NCI-H2171 treated with DMSO at 0.1 percent for 48 hours (cell line): ENCODE results near the gene SCN8A.
"Not testable (repeated sequence)": the region's sequence is repeated elsewhere in the genome, so short reads cannot be mapped to it uniquely, and the experiment has no call there.

ENCODE experiments used
- DNase-seq: peaks from one replicate; lab custom pipeline; 2025; lab: John Stamatoyannopoulos, UW

SCN8A gene

DNA sequence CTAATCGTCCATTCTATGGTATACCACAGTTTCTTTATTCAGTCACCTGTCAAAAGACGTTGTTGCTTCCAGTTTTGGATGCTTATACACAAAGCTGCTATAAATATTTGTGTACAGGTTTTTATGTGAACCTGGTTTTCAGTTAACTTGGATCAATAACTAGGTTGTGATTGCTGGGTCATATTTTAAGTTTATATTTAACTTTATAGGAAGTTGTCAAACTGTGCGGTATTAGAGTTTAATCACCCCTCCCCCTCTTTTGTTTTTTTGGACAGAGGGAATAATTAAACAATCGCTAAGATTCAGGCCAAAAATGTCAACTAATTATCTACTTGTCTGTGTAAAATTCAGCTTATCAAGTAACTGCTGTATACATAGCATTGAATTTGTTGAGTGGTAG, 34.3 kb downstream of the SCN8A start:
- DNase-seq: no peak

DNA sequence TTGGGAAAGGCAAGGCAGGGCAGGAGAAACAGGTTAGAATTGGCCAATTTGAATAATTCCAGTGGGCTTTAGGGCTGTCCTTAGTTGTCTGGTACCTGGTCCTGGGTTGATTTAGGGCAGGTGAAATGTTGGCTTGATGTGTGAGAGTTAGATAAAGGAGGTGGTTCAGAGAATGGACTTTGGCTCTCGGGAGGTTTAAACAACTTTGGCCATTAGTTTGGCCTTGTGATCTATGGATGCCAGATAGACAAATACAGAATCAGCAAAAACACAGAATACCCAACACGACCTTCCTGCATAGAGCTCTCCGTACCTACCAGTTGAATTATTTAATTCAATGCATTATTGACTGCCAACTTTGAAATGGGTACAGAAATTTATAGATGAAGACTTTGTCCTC, 35.1 kb downstream of the SCN8A start:
- no peak for DNase-seq

DNA sequence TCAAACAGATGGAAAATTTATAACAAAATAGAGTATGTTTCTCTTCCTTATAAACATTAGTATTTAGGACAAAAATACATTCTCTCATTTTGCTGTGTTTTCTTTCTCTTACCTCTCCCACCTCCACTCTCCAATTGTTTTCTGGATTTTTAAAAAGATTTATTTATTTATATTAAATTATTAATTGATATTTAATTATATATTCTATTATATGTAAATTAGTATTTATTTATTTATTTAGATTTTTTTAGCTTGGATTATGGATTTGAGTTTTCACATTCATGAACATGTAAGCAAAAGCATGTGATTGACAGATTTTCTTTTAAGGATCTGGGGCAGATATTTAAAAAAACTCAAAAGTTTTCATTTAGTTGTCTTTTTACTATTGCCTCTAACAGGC, 35.6 kb downstream of the SCN8A start:
- DNase-seq: no peak

DNA sequence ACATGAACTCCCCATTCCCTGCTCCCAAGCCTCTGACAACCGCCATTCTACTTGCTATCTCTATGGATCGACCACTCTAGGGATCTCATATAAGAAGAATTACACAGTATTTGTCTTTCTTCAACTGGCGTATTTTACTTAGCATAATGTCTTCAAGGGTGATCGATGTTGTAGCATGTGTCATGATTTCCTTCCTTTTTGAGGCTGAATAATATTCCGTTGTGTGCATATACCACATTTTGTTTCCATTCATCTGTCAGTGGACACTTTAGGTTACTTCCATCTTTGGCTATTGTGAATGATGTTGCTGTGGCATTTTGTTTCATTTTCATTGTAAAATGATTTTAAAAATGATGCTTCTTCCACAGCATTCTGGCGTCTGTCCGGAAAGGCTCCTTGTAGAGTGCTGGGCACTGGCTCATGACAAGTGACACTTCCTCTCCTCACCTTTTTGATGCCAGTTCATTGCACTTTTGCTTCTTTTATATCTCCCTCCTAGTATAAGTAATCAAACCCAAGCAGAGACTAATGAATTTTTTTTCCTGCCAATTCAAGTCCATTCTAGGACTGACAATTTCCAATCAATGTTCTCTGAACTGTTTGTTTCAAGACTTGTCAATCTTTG, 39.3 kb downstream of the SCN8A start:
- no peak for DNase-seq

DNA sequence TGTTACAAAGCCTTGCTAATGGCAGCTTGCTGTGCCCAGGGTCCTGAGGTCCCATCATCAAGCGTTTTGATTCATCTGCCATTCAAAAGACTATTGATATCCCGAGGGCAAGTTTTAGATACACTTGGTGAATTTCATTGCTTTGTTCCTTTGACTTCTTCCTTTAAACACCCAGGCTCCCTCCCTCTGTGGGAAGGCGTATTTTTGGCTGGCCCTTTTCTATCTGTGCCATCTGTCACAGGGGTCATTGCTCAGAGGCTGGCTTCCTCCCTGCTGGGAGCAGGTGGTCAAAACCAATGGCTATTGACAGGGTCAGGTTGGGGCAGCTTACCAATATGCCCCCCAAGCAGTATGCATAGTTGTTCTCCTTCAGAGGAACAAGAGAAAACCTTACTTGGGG, 40.0 kb downstream of the SCN8A start:
- no peak for DNase-seq

DNA sequence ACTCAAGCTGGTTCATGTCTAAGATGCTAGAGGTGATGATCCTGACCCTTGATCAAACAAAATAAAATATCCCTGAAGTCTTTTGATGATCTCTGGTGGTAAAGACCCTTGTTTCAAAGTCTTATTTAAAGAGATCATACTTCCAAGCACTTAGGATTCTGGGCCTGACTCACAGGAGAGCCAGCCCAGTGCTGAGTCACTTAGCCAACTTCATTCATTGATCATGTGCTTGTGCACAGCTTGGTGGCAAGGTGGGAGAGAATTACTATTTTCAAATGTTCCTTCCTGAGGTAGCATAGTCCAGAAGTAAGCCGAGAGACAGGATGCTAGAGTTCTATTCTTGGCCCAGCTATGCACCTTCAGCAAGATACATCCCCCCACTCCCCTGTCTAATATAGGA, 40.6 kb downstream of the SCN8A start:
- DNase-seq: no peak

DNA sequence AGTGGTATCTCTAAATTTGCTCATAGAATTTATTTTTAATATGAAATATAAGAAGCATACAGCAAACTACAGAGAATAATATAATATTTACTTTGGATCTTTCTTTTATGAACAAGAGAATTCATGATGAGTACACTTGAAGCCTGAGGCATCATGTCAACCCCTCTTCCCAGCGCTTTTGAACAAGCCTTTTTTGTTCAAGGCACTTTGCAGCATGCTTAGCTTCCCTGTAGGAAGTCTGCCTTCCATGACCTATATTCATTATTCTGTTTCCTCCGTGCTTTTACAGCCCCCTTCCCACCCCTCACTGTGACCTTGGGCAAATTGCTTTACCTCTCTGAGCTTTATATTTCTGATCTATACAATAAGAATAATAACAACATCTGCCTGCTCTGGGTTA, 41.6 kb downstream of the SCN8A start:
- no peak for DNase-seq

DNA sequence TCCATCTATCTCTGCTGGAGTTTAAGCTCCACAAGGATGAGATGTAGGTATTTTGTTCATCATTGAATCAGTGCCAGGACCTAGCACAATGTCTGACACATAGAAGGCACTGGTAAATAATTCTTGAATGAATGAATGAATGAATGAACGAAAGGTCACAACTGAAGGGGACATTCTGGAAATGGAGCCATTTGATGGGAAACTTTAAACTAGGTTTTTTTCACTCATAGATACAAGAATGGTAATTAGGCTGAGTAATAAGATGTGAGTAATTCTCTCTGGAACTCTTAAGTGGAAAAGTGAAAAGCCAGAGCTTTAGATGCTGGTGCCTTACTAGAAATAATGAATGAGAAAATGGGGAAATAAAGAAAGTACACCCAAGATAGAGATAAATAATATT, 44.3 kb downstream of the SCN8A start:
- DNase-seq: no peak

DNA sequence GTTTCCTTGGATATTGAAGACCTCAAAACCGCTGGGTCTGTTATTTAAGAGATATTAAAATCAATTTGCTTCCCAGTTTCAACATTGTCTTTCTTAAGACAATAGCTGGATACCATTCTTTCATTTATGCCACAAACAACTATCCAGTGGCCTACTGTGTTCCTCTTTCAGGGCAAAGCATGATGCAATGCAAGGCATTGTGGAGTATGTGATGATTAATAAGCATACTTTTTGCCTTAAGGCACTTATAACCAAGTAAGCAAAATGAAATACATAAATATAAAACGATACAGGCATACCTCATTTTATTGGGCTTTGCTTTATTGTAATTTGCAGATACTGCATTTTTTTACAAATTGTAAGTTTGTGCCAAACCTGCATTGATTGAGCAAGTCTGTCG, 45.5 kb downstream of the SCN8A start:
- DNase-seq: no peak

DNA sequence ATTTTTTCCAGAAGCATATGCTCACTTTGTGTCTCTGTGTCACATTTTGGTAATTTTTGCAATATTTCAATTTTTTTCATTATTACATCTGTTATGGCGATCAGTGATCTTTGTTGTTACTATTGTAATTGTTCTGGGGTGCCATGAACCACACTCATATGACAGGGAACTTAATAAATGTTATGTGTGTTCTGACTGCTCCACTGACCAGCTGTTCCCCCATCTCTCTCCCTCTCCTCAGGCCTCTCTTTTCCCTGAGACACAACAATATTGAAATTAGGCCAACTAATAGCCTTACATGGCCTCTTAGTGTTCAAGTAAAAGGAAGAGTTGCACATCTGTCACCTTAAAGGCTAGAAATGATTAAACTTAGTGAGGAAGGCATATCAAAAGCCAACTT, 46.0 kb downstream of the SCN8A start:
- DNase-seq: no peak

DNA sequence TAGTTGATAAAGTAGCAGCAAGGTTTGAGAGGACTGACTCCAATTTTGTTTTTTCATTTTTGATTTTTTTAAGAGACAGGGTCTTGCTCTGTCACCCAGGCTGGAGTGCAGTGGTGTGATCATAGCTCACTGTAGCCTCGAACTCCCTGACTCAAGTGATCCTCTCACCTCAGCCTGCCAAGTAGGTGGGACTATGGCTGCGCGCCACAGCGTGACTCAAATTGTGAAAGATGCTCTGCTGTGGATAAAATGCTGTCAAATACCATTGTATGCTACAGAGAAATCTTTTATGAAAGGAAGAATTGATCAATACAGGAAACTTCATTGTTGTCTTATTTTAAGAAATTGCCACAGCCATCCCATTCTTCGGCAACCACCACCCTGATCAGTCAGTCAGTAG, 48.3 kb downstream of the SCN8A start:
- DNase-seq: no peak

DNA sequence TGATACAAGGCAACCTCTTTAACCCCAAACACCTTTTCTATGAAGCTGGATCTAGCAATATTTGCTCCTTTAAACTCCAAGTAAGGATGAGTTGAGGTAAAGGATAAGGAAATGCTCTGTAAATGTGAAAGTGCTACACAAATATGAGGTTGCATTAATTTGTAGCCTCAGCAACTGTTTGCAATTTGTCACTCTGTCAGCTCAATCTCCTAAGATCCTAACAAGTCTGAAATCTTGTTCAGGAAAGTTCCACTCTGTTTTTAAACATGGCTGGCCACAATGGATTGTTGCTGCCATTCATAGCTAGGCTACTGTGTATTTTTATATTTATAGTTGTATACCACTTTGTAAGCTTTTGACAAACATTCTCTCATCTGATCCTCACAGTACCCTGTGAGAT, 51.3 kb downstream of the SCN8A start:
- DNase-seq: no peak

DNA sequence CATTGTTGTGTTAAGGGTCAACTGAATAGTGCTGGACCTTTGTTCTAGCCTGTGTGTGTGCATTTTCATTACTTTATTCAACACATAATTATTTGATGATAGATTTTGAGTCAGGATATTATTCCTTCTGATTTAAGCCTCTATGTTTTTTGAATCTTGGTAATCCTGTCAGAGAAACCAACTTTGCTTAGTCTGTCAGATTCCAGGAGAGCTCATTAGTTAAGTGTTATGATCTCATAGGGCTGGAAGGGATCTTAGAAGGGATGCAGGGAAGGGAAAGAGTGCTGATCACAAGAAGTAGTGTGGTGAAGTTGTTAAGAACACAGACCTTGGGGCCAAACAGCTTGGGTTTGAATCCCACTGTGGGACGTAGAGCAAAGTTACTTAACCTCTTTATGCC, 52.9 kb downstream of the SCN8A start:
- DNase-seq: no peak

DNA sequence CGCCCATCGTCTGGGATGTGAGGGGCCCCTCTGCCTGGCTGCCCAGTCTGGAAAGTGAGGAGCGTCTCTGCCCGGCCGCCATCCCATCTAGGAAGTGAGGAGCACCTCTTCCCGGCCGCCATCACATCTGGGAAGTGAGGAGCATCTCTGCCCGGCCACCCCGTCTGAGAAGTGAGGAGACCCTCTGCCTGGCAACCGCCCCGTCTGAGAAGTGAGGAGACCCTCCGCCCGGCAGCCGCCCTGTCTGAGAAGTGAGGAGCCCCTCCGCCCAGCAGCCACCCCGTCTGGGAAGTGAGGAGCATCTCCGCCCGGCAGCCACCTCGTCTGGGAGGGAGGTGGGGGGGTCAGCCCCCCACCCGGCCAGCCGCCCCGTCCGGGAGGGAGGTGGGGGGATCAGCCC, 53.7 kb downstream of the SCN8A start:
- not testable (repeated sequence) for DNase-seq

DNA sequence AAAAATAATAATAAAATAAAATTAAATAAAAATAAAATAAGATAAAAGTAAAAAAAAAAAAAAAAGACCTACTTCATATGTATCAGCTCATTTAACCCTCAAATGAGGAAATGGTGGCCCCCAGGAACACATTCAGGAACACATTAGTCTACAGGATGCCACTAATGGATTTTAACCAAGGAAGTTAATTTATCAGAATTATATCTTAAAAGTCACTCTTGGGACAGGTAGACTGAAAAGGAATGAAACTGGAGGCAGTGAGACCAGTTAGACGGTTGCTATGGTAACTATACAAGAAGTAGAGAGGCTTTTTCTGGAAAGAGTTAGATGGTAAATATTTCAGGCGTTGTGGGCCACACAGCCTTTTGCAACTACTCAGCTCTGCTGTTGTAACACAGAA, 54.9 kb downstream of the SCN8A start:
- DNase-seq: no peak

DNA sequence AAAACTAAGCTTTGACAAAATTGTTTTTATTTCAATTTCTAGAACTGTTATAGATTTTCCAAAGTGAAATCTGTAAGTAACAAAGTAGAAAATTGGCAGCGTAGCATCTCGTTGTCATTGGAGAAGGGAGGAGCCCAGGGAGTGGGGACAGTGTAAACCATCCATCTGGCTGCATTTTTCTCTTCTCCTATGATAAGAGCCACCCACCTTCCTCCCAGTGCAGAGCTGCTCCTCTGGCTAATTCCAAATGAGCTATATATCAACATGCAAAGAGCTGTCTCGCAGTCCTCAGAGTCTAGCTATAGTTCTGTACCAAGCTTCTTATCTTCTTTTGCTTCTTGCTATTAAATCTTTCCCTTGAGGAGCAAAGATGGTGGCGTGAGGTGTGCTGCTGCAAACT, 56.6 kb downstream of the SCN8A start:
- peak; percentile 14 for DNase-seq

DNA sequence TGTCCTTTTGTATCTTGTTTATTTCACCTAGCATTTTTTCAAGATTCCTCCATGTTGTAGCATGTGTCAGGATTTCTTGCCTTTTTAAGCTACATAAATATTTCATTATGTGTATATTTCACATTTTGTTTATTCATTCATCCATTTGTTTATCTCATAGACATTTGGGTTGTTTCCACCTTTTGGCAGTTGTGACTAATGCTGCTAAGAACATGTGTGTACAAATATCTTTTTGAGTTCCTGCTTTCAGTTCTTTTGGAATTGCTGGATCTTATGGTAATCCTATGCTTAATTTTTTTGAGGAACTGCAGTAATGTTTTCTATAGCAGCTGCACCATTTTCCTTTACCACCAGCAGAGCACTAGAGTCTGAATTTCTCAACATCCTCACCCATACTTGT, 62.4 kb downstream of the SCN8A start:
- no peak for DNase-seq

DNA sequence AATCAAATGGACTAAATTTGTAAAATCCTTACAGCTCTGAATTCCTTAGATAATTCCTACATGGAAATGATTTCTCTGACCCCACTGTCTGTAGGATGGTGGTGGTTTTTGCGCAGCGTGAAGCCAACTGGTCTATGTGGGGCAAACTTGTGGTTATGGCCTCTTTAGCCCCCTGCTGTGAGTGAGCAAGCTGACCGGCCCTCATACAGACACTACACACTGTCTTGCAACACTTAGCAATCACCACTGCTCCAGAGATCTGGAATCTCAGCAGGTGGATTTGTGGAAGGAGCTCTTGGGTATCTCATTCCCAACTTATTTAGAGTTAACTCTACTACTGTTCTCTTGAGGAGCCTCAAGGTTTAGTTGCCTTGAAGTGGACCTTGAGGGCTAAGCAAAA, 70.2 kb downstream of the SCN8A start:
- DNase-seq: no peak

DNA sequence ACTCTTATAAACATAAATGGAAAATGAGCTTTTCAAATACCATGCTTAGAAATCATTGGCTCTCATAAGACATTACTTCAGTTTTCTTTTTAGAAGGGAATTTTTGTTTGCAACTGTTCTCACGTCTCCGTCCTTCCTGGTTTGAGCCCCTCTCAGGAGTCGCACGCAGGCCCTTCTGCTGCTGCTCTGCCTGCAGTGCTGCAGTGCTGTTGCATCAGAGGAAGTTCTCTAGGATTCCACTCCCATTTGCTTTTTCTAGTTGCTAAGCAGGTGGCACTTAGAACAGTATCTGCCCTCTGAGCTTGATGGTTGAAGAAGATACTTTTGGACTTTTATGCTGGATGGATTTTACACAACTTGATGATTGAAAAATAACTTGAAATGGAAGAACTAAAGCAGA, 70.8 kb downstream of the SCN8A start:
- no peak for DNase-seq

DNA sequence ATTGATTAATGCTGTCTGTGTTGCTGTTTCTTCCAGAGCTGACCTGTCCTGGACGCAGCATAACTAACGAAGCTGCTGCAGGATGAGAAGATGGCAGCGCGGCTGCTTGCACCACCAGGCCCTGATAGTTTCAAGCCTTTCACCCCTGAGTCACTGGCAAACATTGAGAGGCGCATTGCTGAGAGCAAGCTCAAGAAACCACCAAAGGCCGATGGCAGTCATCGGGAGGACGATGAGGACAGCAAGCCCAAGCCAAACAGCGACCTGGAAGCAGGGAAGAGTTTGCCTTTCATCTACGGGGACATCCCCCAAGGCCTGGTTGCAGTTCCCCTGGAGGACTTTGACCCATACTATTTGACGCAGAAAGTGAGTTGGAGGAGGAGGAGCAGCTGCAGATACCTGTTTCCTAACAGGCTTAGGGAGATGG, 71.7 kb downstream of the SCN8A start:
- DNase-seq: no peak

DNA sequence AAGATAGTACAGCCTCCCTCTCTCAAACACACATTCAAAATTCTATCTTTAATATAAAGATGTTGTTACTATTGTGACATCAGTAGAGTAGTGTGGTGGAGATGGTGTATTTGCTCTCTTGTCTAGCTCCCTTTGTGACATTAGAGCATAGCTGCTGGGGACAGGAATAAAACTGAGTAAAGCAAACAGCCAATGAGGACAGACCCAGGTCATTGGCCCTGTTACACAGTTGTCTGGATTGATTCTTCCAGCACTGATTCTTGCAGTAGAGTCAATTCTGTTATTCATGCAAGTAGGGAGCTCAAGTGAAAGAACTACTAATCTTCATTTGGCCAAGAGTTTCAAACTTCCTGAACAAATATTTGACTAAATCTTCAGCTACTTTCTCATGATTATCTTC, 72.4 kb downstream of the SCN8A start:
- DNase-seq: no peak

DNA sequence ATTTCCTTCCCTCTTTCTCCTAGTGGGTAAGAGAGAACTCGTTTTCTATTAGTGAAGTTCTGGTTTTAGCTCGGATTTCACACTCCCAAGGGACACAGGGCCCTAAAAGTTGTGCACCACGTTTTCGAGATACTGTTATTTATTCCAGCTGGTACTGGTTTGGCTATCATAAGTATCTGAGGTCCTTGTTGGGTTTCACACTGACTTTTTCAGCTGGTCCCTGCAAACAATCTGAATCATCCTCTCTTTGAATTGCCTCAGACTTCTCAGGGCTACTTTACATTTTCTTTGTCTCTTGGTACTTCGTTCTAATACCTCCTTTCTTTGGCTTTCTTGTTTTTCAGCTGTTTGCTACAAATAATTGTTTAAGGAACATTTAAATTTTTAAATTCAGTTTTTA, 75.7 kb downstream of the SCN8A start:
- no peak for DNase-seq

DNA sequence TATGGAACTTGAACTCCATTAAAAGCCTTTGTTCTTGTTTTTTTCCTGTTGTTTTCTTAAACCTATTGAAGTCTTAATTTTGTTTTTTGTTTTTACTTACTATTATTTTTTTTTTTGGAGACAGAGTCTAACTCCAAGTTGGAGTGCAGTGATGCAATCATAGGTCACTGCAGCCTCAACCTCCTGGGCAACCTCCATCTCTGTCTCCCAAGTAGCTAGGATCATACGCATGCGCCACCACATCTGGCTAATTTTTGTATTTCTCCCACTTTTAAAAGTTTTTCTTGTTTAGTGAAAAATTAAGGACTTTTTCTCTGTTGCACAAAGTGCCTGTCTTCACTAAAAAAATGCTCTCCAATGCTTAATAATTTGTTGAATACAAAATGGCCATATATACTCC, 76.2 kb downstream of the SCN8A start:
- no peak for DNase-seq

DNA sequence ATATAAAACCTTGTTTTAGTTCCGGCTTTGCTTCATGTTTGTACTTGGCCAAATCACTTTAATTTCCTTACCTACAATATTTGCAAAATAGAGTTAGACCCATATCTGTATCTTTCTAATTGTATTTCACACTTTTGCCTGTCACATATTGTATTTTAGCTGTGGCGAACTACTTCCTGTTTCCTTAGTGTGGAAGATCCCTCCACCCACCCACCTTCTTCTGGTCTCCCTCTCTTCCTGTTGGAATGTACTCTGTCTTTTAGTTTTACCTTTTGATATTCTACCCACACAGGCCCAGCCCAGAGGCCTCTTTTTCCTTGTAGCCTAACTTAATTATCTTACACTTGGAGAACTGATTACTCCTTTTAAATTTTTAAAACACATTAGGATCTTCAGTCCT, 78.2 kb downstream of the SCN8A start:
- no peak for DNase-seq

DNA sequence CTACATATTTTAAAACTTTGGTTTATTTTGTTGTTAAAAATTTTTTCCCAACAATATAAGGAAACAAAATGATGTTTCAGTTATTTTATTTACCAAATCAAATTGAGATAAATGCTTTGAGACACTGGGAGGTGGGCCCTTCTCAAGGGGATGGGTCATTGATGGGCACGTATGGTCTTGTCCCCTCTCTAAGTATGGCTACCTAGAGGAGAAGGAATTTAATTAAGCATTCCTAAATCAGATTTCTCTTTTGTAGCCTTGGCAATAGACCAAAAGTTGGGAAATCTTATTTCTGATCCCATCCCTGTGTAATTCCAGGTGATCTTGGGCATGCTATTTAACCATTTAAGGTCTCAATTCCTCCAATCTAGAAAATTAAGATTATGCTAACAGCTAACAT, 79.0 kb downstream of the SCN8A start:
- DNase-seq: no peak
